Thoracic aorta (tissue), 2 donors: ENCODE data around the gene PNLIPRP3. TPM values are rescaled to one million over a fixed set of nuclear protein-coding genes. Genes with fewer than 3 reads are reported as not detected.

Source experiments
- ATAC-seq: fragments of 150-250 bp; one replicate; pipeline ENCODE4 v1.8.0; 2017; ENCODE audit warnings: low read depth; ENCODE audit not compliant: insufficient number of reproducible peaks, low FRiP score
- DNase-seq: peaks from one replicate; pipeline ENCODE4 v3.0.0-alpha.2; 2020; ENCODE audit warnings: low spot score
- H3K27ac ChIP-seq, 2 donors: fragments of 200-600 bp; sonication (generic); 1 replicate in 1 of 2; 2 replicates in 1 of 2; pipeline ENCODE4 v1.5.1; 2016; ENCODE audit warnings: mild to moderate bottlenecking in 2 of 2, moderate library complexity in 2 of 2
- H3K27me3 ChIP-seq: fragments of 200-600 bp; sonication (generic); replicated peaks from 2 replicates; pipeline ENCODE4 v1.6.0; 2016; ENCODE audit warnings: mild to moderate bottlenecking; ENCODE audit not compliant: insufficient read depth
- H3K36me3 ChIP-seq: fragments of 200-600 bp; sonication (generic); one replicate; pipeline ENCODE4 v1.5.1; 2016
- H3K4me1 ChIP-seq, 2 donors: fragments of 200-600 bp; sonication (generic); 1 replicate in 1 of 2; 2 replicates in 1 of 2; pipeline versions ENCODE4 v1.5.1 to v1.6.0; 2016; ENCODE audit warnings: low read depth in 2 of 2, mild to moderate bottlenecking in 1 of 2; ENCODE audit not compliant: control insufficient read depth in 1 of 2
- H3K4me3 ChIP-seq: fragments of 200-600 bp; sonication (generic); 2 replicates; pipeline ENCODE4 v1.5.1; 2016; ENCODE audit warnings: mild to moderate bottlenecking
- H3K9me3 ChIP-seq: fragments of 200-600 bp; sonication (generic); 2 replicates; pipeline ENCODE4 v1.5.1; 2016
- CTCF ChIP-seq: fragments of 200-600 bp; sonication (generic); IDR thresholded peaks from one replicate; pipeline ENCODE4 v1.5.1; 2019; ENCODE audit warnings: antibody characterized with exemption
- total RNA-seq, 2 donors: library from RNA; depleted of rRNA; stranded (reverse); fragments of >200 nt; gene quantifications; one replicate each; pipeline versions ENCODE4 v1.1.0 to v1.2.3, GENCODE V29; 2016

Gene PNLIPRP3
- total RNA-seq, 2 donors from 2014 or later: 1.1 TPM; not detected in 1

- no peak overlapping the region for H3K4me3 ChIP-seq
- H3K36me3 ChIP-seq: no peaks in the 10 kb centered on the region
- DNase-seq (no peak), ATAC-seq (no peak)
- no peaks in the 10 kb centered on the region for H3K27me3 ChIP-seq
- H3K27ac ChIP-seq: no peak overlapping the region
- no peaks in the 10 kb centered on the region for H3K9me3 ChIP-seq
- no peak for TF ChIP-seq CTCF
- H3K4me1 ChIP-seq: no peaks in the 10 kb centered on the region
Observed at GRCh38 chr10:116522803-116523381, 95.2 kb downstream of the PNLIPRP3 start.

DNA sequence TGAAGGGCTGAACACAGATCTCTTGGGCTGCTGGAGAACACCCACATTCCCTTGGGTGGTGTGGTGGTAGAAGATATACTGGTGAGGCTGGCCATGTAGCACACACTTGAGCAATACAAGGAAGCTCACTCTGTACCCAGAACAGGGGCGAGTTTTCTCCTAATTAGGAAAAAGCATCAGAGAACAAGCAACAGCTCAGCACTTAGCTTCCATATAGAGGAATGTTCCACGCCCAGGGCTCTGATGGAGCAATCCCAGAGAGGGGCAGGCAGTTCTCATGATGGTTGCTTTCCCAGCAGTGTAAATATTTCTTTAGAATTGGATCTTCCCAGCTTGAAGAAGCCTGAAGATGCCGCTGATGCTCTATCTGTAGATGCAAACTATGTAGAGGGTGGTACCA is 97.1 kb downstream of the PNLIPRP3 start:
- no peaks in the 10 kb centered on the region for H3K27me3 ChIP-seq
- ATAC-seq: no peak
- TF ChIP-seq CTCF: no peak
- no peaks in the 10 kb centered on the region for H3K4me1 ChIP-seq
- H3K9me3 ChIP-seq: no peaks in the 10 kb centered on the region
- no peak for DNase-seq
- no peak overlapping the region for H3K4me3 ChIP-seq
- no peak overlapping the region for H3K27ac ChIP-seq
- H3K36me3 ChIP-seq: no peaks in the 10 kb centered on the region

DNA sequence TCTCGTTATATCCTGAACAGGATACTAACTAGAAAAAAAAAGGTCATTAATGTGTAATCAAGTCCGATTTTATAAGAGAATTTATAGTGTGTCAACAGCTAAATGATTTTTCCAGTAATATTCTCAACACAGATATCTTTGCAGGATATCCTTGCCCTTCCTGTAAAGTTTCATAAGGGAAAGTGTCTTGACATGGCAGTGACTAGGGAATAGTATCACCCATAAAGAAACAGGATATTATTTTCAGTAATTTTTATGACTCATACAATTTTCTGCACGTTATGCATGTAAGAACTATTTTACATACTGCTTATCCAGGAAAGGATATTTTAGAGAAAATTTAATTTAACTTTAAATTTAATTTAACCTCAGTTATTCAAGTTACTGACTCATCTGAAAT is 98.6 kb downstream of the PNLIPRP3 start:
- Histone ChIP-seq H3K9me3 (no peaks in the 10 kb centered on the region), H3K27ac (no peak overlapping the region), H3K27me3 (no peaks in the 10 kb centered on the region), H3K4me3 (no peak overlapping the region), H3K36me3 (no peaks in the 10 kb centered on the region), H3K4me1 (no peaks in the 10 kb centered on the region)
- ATAC-seq: no peak
- no peak for DNase-seq
- TF ChIP-seq CTCF: no peak

Other genes starting within 250 kb of the PNLIPRP3 start
- gene GFRA1, start 154.6 kb upstream of the PNLIPRP3 start, total RNA-seq: 1 to 10 TPM; 5.8 to 9.3 TPM
- gene CCDC172, start 103.4 kb upstream of the PNLIPRP3 start, total RNA-seq: not detected
- 1 to 10 TPM in 1 of 2 donors, not detected in 1; 1.7 TPM for gene PNLIP, start 118.1 kb downstream of the PNLIPRP3 start, total RNA-seq
- under 1 TPM in 1 of 2 donors, not detected in 1; 0.99 TPM for gene PNLIPRP1, start 163.1 kb downstream of the PNLIPRP3 start, total RNA-seq
- gene PNLIPRP2, start 193.1 kb downstream of the PNLIPRP3 start, total RNA-seq: 1 to 10 TPM in 1 of 2 donors, not detected in 1; 2.3 TPM